Lung (tissue), 12 donors: Measurements from ENCODE around the gene LOXHD1. TPM values are rescaled to one million over a fixed set of nuclear protein-coding genes. Genes with fewer than 3 reads are reported as not detected.

ENCODE experiments used
- ATAC-seq: fragments of 200-7000 bp; cut with Tn5 transposase; one replicate; pipeline ENCODE4 v1.9.1; 2020; ENCODE audit warnings: moderate number of reproducible peaks; ENCODE audit not compliant: insufficient read depth, low FRiP score
- DNase-seq, 3 donors: peaks; one replicate each; pipeline ENCODE4 v3.0.0-alpha.2; 2013 to 2017
- H3K27ac ChIP-seq, 2 donors: one replicate each; pipeline ENCODE4 v1.5.1; 2013; ENCODE audit warnings: mild to moderate bottlenecking in 2 of 2, moderate library complexity in 2 of 2, control low read depth in 1 of 2, inconsistent platforms in 1 of 2, low read depth in 1 of 2, low read length in 1 of 2
- H3K27me3 ChIP-seq, 3 donors: one replicate each; pipeline ENCODE4 v1.5.1; 2013; ENCODE audit warnings: low read length in 2 of 3; ENCODE audit not compliant: control insufficient read depth in 3 of 3, insufficient read depth in 3 of 3
- H3K36me3 ChIP-seq, 4 donors: one replicate each; pipeline ENCODE4 v1.5.1; 2013; ENCODE audit warnings: low read length in 4 of 4, mild to moderate bottlenecking in 1 of 4, moderate library complexity in 1 of 4; ENCODE audit not compliant: control insufficient read depth in 4 of 4, insufficient read depth in 4 of 4
- H3K4me1 ChIP-seq, 5 donors: one replicate each; pipeline ENCODE4 v1.5.1; 2013; ENCODE audit warnings: low read length in 5 of 5, mild to moderate bottlenecking in 2 of 5, moderate library complexity in 1 of 5; ENCODE audit not compliant: control insufficient read depth in 5 of 5, insufficient read depth in 5 of 5
- H3K4me3 ChIP-seq: one replicate; pipeline ENCODE4 v1.5.1; 2013; ENCODE audit warnings: mild to moderate bottlenecking, control low read depth, moderate library complexity
- H3K9ac ChIP-seq, 2 donors: one replicate each; pipeline ENCODE4 v1.5.1; 2013; ENCODE audit warnings: low read length in 2 of 2, control low read depth in 1 of 2; ENCODE audit not compliant: insufficient read depth in 1 of 2
- H3K9me3 ChIP-seq, 4 donors: one replicate each; pipeline ENCODE4 v1.5.1; 2013; ENCODE audit warnings: low read length in 3 of 4, mild to moderate bottlenecking in 1 of 4, moderate library complexity in 1 of 4; ENCODE audit not compliant: control insufficient read depth in 4 of 4, insufficient read depth in 3 of 4
- CTCF ChIP-seq: IDR thresholded peaks from 2 replicates; pipeline ENCODE4 v1.5.1; 2012; ENCODE audit warnings: mild to moderate bottlenecking; ENCODE audit errors: control extremely low read depth, extremely low read depth
- WGBS, 2 donors: extraction: QIAGEN DNeasy Blood & Tissue Kit; methylation state at CpG; one replicate each; pipeline ENCODE4 v1.1.7; 2013; 5-methylcytosine and 5-hydroxymethylcytosine counted together
- polyA plus RNA-seq, 2 donors: library from polyadenylated mRNA; stranded (reverse); fragments of 200-250 nt; gene quantifications; one replicate each; pipeline ENCODE4 v1.2.1, GENCODE V29; 2013
- total RNA-seq, 2 donors: library from RNA; depleted of rRNA in 1 of 2; stranded (reverse); fragments of >200 nt in 1 of 2; gene quantifications; one replicate each; pipeline ENCODE4 v1.2.1, GENCODE V29; 2014 to 2021
- donor health status: control.
- donor health status: control.
- donor health status: Bipolar disorder and iron deficiency.
- donor health status: healthy.
- donor health status: DM: yes; HTN: yes; CAD: no.

Gene LOXHD1
- total and polyA plus RNA-seq, 4 donors, result 0.45 to 3.1 (median 1.2) TPM

- 89 to 97% methylated on average over 9 of the region's 9 CpGs for WGBS, 2 donors
- no peak for DNase-seq
- no peak for ATAC-seq
- Histone ChIP-seq H3K4me1 (no peaks in the 10 kb centered on the region), H3K36me3 (no peaks in the 10 kb centered on the region), H3K9me3 (no peaks in the 10 kb centered on the region), H3K27me3 (no peaks in the 10 kb centered on the region), H3K4me3 (no peak overlapping the region), H3K9ac (no peak overlapping the region), H3K27ac (no peak overlapping the region)
- TF ChIP-seq CTCF, result no peak
Observed at GRCh38 chr18:46686186-46686585, 29.2 kb upstream of the LOXHD1 start.

GRCh38 chr18:46683252-46683651 lies 26.2 kb upstream of the LOXHD1 start:
- H3K9me3 ChIP-seq, result no peaks in the 10 kb centered on the region
- WGBS, 2 donors, result 87 to 93% methylated on average over 4 of the region's 4 CpGs
- DNase-seq (no peak), ATAC-seq (no peak)
- H3K27me3 ChIP-seq, result no peaks in the 10 kb centered on the region
- no peaks in the 10 kb centered on the region for H3K36me3 ChIP-seq
- no peak overlapping the region for H3K4me3 ChIP-seq
- H3K4me1 ChIP-seq, result no peaks in the 10 kb centered on the region
- no peak overlapping the region for H3K27ac ChIP-seq
- no peak for TF ChIP-seq CTCF
- no peak overlapping the region for H3K9ac ChIP-seq

- DNase-seq (no peak), ATAC-seq (no peak)
- 75 to 77% methylated on average over 12 of the region's 12 CpGs for WGBS, 2 donors
- no peak for TF ChIP-seq CTCF
- H3K4me3 ChIP-seq, result no peak overlapping the region
- no peaks in the 10 kb centered on the region for H3K36me3 ChIP-seq
- H3K27ac ChIP-seq, result no peak overlapping the region
- H3K9me3 ChIP-seq, result no peaks in the 10 kb centered on the region
- H3K9ac ChIP-seq, result no peak overlapping the region
- H3K4me1 ChIP-seq, result no peaks in the 10 kb centered on the region
- H3K27me3 ChIP-seq, result no peaks in the 10 kb centered on the region
Observed at GRCh38 chr18:46680784-46681695, 24.0 kb upstream of the LOXHD1 start.
